ENCODE measurements around the gene SCGB1C1.
"Not testable (repeated sequence)": the region's sequence is repeated elsewhere in the genome, so short reads cannot be mapped to it uniquely, and the experiment has no call there.

The SCGB1C1 gene

DNA sequence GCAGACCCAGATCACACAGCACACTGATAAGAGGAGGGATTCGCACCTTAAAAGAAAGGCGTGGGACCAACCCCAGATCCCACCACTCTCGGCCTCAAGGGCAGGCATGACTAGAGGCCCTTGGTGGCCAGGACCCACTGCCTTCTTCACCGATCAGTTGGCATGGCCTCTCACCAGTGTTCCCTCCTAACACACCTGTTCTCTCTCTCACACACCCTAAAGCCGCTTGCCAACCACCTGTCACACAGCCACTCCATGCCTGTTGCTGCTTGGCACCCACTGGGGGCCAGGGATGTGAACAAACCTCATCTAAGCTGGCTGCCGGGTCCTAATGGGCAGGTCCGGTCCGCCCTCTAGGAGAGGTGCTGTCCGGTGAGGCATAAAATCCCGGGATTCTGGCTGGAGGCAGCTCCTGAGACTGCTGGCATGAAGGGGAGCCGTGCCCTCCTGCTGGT lies at the start of gene SCGB1C1:
Gene SCGB1C1, plus strand, starts transcription at position 405 of the 455 bp plus-strand sequence. Its CDS starts 22 bp downstream, at position 427.
- FAIRE-seq; DNase-seq (ENCODE audit: insufficient read length, low spot score): not testable (repeated sequence)

DNA sequence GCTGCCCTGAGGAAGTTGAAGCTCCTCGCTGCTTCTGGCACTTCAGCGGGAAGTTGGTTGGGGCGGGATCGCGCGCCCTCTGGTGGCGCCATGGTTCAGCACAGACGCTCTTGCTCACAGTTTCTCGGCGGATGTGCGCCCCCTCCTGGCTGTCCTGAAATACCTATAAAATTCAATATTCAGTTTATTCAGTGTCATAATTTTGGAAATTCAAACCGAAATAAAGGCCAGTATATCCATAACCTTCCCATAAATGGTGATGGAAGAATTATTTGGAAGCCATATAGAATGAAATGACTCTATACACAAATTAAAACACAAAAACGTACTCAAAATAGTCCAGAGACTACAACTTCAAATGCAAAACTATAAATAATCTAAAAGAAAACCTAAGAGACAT lies 12.6 kb upstream of the SCGB1C1 start:
- DNase-seq (ENCODE audit: insufficient read length, low spot score); FAIRE-seq: not testable (repeated sequence)

DNA sequence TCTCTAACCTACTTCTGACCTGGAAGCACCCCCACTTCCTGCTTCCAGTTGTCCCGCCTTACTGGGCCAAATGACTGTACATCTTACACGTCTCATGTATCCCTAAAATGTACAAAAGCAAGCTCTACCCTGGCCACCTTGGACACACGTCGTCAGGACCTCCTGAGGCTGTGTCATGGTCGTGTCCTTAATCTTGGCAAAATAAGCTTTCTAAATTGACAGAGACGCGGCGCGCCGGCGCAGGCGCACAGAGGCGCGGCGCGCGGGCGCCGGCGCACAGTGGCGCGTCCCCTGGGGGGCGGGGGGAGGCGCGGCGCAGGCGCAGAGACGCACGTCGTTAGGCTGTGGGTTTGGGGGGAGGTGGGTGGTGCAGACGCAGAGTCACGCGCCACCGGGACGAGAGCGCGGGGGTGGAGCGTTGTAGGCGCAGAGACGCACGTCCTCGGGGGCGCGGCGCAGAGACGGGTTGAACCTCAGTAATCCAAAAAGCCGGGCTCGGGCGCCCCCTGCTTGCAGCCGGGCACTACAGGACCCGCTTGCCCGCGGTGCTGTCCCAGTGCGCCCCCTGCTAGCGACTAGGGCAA lies 3.6 kb upstream of the SCGB1C1 start:
- not testable (repeated sequence) for DNase-seq (ENCODE audit: insufficient read length, low spot score); FAIRE-seq

GRCh38 chr11:189843-190311 lies 3.0 kb upstream of the SCGB1C1 start:
- FAIRE-seq; DNase-seq (ENCODE audit: insufficient read length, low spot score): not testable (repeated sequence)

DNA sequence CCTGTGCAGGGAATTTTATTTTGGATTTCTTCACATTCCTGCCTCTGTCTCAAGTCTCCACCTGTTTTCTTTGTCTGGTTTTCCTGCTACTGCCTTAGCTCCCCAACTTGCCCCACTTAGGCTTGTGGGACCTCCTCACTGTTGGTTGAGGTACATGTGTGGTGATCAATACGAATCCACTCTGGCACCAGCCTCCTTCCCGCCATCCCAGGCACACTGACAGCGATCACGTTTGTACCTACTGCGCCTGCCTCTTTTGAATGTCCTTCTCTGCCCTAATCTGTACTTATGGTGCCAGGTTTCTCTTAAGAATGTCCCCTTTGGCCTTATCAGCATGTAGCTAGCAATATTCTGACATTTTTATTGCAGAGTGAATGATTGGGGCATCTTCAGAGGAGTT lies 2.3 kb upstream of the SCGB1C1 start:
- FAIRE-seq; DNase-seq (ENCODE audit: insufficient read length, low spot score): not testable (repeated sequence)

GRCh38 chr11:191490-192478 lies 1.1 kb upstream of the SCGB1C1 start:
- FAIRE-seq = not testable (repeated sequence)

GRCh38 chr11:193481-193880 lies 603 bp downstream of the SCGB1C1 start:
- not testable (repeated sequence) for FAIRE-seq; DNase-seq (ENCODE audit: insufficient read length, low spot score)

More at GRCh38 chr11:191490-192478, 1.1 kb upstream of the SCGB1C1 start:
- not testable (repeated sequence) for DNase-seq (ENCODE audit: insufficient read length, low spot score)

DNA sequence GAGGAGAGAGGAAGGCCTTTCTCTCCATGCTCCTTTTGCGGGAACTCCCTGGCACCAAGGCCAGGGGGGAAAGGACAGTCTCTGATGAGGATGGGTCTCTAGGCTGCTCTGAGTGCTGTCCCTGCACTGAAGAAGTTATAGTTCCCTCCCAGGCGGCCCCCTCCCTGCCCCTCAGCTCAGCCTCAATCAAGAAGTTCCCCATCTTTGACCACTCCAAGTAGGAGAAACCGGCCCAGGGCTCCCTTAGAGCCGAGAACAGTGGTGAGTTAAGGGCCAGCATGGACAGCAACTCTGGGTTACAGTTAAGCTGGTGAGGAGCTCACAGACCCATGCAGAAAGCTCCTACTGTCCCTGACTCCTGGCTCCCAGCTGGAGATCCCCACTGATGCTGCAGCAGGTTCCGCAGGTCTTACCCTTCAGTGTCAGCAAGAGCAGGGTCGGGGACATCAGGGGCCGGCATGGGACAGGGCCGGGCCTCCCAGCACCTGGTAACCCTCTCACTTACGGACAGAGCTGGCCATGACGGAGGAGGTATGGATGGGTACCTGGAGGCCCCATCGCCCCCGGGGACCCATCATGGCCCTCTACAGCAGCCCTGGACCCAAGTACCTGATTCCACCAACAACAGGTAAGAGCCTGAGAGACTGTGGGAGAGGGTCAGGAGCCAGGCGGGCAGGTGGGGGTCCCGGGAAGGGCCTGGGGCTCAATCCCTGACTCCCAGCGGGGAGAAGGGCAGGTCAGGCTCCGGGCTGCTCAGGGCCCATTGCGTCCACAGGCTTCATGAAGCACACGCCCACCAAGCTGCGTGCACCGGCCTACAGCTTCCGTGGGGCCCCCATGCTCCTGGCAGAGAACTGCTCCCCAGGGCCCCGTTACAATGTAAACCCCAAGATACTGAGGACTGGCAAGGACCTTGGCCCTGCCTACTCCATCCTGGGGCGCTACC lies 4.2 kb downstream of the SCGB1C1 start:
- DNase-seq (ENCODE audit: insufficient read length, low spot score) = no peak
- TF ChIP-seq, protein P1, sequence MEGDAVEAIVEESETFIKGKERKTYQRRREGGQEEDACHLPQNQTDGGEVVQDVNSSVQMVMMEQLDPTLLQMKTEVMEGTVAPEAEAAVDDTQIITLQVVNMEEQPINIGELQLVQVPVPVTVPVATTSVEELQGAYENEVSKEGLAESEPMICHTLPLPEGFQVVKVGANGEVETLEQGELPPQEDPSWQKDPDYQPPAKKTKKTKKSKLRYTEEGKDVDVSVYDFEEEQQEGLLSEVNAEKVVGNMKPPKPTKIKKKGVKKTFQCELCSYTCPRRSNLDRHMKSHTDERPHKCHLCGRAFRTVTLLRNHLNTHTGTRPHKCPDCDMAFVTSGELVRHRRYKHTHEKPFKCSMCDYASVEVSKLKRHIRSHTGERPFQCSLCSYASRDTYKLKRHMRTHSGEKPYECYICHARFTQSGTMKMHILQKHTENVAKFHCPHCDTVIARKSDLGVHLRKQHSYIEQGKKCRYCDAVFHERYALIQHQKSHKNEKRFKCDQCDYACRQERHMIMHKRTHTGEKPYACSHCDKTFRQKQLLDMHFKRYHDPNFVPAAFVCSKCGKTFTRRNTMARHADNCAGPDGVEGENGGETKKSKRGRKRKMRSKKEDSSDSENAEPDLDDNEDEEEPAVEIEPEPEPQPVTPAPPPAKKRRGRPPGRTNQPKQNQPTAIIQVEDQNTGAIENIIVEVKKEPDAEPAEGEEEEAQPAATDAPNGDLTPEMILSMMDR (IDR thresholded peaks at IDR 0.05; ENCODE audit: insufficient read depth, missing control alignments) = no peak
- FAIRE-seq = no peak

- TF ChIP-seq, protein P1 (IDR thresholded peaks at IDR 0.05; ENCODE audit: insufficient read depth, missing control alignments) = no peak
- FAIRE-seq = no peak
- DNase-seq (ENCODE audit: insufficient read length, low spot score) = no peak
Observed at GRCh38 chr11:197741-198235, 4.9 kb downstream of the SCGB1C1 start.

DNA sequence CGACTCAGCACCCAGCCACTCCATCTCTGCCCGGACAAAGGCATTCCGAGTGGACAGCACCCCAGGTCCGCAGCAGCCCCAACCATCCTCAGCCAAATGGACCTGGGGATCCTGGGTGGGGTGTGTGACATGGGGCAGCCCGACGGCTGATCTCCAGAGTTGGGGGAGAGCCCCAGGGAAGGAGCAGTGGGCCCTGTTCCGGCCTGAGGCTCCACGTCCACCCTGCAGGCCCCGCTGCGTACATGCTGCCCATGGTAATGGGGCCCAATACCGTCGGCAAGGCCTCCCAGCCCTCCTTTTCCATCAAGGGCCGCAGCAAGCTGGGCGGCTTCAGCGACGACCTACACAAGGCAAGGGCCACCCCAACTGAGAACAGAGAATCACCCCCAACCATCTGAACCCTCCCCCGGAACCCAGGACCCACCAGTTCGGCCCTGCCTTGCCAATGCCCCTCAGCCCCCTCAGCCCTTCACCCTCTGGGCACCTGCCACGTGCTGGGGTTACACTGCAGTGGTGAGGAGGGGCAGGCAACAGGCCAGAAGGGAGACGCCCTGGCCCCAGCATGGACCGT lies 5.4 kb downstream of the SCGB1C1 start:
- no peak for DNase-seq (ENCODE audit: insufficient read length, low spot score)
- TF ChIP-seq, protein P1 (IDR thresholded peaks at IDR 0.05; ENCODE audit: insufficient read depth, missing control alignments) = no peak
- no peak for FAIRE-seq
